LoVo (cell line): ENCODE results near the gene SNX33.
"Not testable (repeated sequence)": the region's sequence is repeated elsewhere in the genome, so short reads cannot be mapped to it uniquely, and the experiment has no call there.

ENCODE experiments used
- DNase-seq: peaks from one replicate; pipeline ENCODE4 v3.0.0-alpha.2; 2016; ENCODE audit warnings: low spot score

The SNX33 gene

DNA sequence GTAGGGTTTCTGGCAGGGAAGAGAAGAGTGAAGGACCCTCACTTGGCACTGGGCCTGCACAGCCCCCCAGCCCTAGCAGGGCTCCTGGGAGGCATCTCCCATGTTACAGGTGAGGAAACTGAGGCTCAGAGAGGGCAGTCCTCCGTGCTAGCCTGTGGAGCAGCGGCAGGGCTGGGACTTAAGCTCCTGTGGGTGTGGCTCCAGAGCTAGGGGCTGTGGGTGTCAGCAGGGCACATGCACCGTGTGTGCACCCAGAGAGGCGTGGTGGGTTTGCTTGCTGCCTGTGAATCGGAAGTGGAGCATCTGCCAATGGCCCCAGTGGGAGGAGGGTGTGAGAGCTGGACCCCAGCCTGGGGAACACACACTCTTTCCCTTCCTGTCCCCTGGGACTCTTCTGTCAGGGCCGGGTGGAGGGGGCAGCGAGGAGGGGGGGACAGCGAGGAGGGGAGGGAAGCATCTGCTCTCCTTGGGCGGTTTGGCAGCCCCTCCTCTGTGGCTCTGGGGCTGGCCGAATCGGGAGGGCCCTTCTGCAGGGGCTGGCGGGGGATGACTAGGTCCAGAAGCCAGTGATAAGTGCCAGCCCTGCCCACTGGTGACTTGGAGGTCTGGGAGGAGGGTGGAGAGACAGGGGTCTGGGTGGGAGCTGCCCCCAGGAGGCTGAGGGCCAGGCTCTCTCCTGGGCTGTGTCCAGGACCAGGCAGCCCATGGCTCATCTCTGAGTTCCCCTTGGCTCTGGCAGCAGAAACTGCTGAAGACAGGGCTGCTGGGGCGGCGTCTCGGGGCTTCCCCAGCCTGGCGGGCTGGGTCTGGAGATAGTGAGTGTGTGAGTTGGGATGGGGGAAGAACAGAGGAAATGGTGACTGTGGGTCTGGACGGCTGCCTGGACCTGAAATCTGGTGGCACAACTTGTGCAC lies 52.5 kb downstream of the SNX33 start:
- DNase-seq = not testable (repeated sequence)

DNA sequence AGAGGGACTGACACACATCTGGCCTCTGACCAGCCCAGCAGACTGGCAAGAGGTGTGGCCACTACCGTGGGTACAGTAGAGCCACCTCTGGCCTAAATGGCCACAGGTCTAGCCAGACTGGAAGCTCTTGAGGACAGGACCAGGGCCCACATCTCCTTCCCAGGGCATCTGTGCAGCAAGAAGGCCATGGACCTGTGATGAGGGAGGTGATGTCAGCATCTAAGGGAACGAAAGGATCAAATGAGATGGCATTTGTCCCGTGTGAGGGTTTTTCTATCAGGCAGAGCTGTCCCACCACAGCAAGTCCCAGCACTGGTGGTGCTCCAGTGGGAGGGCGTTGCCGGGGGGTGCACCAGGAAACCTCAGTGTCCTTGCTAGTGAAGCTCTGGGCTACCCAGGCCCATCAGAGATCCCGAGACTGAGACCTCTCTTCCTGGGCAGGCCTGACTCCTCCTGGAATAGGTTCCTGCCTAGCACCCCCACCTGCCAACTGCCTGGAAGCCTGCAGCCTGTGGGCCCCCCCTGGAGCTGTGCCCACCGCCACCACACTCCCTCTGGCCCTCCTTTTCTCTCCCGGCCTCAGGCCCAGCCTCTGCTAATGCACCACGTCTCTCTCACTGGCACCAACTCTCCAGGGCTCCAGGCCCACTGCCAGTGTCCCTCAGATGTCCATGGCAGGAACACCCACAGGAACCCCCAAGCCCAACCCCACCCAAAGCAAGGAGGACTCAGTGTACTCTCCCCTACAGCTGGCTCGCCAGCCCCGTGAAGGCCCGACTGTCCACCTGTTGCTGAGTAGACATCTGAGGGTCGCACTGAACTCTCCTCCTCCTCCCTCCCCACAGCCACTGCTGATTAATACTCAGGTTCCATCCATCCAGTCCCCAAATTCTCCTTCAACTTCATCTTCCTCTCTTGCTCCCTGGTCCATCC lies 53.6 kb downstream of the SNX33 start:
- DNase-seq = not testable (repeated sequence)

- no peak for DNase-seq
These were observed 54.7 kb downstream of the SNX33 start for GRCh38 chr15:75702436-75702835.

DNA sequence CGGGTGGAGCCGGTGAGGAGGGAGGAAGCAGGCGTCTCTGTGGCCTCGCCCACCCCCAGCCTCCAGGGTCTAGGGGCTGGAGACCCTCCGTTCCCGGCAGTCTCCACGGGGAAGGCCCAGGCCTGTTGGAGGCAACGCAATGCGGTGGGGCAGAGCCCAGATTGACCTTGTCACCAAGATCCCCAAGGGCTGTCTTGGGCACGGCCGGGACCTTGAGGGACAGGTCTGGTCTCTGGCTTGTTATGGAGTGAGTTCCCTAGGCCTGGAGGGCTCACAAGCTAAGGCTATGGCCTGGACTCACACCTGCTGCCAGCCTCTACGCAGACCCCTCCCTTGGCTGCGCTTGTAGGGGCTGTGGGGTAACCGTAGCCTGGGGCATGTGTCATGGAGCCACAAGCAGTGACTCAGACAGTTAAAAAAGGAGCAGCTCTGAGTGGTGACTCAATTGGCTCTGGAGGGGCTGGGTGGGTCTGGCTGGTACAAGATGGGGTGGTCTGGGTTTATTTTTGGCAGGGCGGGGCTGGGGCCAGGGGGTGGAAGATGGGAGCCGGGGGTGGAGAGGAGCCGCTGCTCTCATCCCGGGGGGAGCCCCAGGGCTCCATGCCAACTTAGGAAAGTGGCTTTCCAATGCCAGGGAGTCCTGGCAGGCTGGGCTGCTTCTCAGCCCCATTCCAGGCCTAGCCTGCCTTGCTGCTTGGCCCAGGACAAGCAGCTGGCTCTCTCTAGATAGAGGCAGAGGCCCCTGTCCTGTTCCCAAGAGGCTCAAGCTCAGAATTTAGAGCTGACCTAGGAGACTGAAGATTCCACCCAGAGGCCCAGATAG lies 55.9 kb downstream of the SNX33 start:
- not testable (repeated sequence) for DNase-seq

DNA sequence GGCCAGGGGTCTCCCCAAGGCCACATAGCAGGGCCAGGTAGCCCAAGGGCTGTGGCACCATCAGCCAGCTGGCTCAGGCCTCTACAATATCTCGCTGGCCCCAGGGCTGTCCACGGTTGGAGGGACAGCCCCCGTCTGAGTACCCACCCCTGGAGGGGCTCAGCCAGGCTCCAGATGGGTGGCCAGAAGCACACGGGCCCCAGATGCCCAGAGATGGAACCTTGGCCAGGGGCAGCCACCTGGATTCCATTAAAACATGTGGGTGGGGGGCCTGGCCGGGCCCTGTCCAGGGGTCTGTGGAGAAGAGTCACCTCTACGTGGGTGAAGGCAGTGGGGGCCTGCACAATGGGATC lies 56.5 kb downstream of the SNX33 start:
- DNase-seq = no peak

DNA sequence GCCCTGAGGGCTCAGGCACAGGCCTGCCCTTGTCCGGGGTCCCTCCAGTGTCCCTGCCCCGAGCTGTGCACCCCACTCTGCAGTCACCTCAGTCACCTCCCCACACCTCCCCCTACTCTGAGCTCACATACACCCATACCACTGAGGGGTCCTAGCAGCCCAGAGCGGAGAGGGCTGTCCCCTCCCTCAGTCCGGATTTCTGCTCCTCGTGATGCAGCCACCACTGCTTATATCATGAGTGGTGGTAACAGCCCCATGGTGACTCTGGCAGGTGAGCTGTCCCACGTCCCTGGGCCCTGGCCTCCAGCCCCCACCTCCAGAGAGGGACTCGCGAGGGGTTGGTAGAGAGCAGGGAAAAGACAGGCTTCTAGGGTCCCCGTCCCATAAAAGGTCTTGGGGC lies 56.9 kb downstream of the SNX33 start:
- no peak for DNase-seq

DNA sequence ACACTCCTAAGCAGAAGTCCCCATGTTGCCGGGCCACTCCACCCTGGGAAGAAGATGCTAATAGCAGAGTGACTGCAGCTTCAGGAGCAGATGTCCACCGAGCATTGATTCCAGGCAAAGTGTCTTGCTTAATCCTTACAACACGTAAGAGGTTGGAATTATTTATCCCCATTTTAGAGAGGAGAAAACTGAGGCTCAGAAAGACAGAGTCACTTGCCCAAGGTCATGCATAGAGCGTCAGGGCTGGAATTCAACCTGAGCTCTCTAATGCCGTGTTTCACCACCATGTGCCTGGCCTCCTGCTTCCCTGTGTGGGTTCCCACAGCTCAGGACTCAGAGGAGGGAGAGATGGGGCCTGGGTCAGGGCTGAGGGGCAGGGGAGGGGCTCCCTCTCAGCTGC lies 57.7 kb downstream of the SNX33 start:
- DNase-seq = not testable (repeated sequence)

GRCh38 chr15:75705854-75706681 lies 58.4 kb downstream of the SNX33 start:
- no peak for DNase-seq

- DNase-seq = no peak
These were observed 58.9 kb downstream of the SNX33 start for GRCh38 chr15:75706682-75706954.

GRCh38 chr15:75709458-75709857 lies 61.7 kb downstream of the SNX33 start:
- DNase-seq = not testable (repeated sequence)

GRCh38 chr15:75710874-75711273 lies 63.2 kb downstream of the SNX33 start:
- DNase-seq = not testable (repeated sequence)

DNA sequence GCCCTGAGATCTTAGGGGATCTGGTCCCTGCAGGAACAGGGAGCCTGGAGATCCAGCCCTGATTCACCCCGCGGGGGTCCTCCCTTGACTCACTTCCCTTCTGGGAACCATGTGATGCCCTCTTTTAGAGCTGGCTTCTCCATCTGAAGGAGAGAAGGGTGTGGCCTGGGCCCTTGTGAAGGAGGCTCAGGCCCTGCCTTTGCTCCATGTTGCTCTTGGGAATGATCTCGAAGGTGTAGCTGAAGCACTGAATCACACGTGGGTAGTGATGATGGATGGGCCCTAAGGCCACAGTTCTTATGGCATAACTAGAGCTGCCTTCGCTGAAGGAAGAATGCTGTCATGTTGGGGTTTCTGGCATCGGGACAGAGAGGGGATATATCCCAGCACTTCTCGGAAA lies 63.8 kb downstream of the SNX33 start:
- not testable (repeated sequence) for DNase-seq
